Uterus (tissue), 4 donors: ENCODE data around the gene ACTR6. TPM values are rescaled to one million over a fixed set of nuclear protein-coding genes. Genes with fewer than 3 reads are reported as not detected.
"Not testable (repeated sequence)": the region's sequence is repeated elsewhere in the genome, so short reads cannot be mapped to it uniquely, and the experiment has no call there.

ENCODE experiments used
- DNase-seq, 2 donors: peaks; one replicate each; pipeline ENCODE4 v3.0.0-alpha.2; 2019 to 2020
- H3K27ac ChIP-seq, 2 donors: fragments of 200-600 bp; sonication (generic); 1 replicate in 1 of 2; 2 replicates in 1 of 2; pipeline ENCODE4 v1.5.1; 2016 to 2018
- H3K27me3 ChIP-seq, 2 donors: fragments of 200-600 bp; sonication (generic); one replicate each; pipeline ENCODE4 v1.5.1; 2018 to 2019; ENCODE audit warnings: control low read depth in 1 of 2
- H3K36me3 ChIP-seq, 2 donors: fragments of 200-600 bp; sonication (generic); one replicate each; pipeline ENCODE4 v1.5.1; 2019; ENCODE audit warnings: control low read depth in 1 of 2
- H3K4me1 ChIP-seq, 2 donors: fragments of 200-600 bp; sonication (generic); one replicate each; pipeline ENCODE4 v1.5.1; 2018 to 2019; ENCODE audit warnings: control low read depth in 1 of 2
- H3K4me3 ChIP-seq, 2 donors: fragments of 200-600 bp; sonication (generic); 1 replicate in 1 of 2; 2 replicates in 1 of 2; pipeline ENCODE4 v1.5.1; 2018 to 2019; ENCODE audit warnings: mild to moderate bottlenecking in 1 of 2
- H3K9me3 ChIP-seq, 2 donors: fragments of 200-600 bp; sonication (generic); one replicate each; pipeline ENCODE4 v1.5.1; 2019; ENCODE audit warnings: control low read depth in 1 of 2
- CTCF ChIP-seq, 4 experiments: fragments of 200-600 bp in 2 of 4; fragments of 450-650 bp in 2 of 4; sonication (generic) in 2 of 4; IDR thresholded peaks; one replicate each; pipeline ENCODE4 v1.5.1; 2016 to 2019; ENCODE audit warnings: antibody characterized with exemption in 4 of 4, mild to moderate bottlenecking in 2 of 4, moderate library complexity in 1 of 4
- POLR2A ChIP-seq, 2 donors: fragments of 450-650 bp; IDR thresholded peaks; one replicate each; pipeline ENCODE4 v1.6.1; 2016; ENCODE audit warnings: antibody characterized with exemption in 2 of 2, mild to moderate bottlenecking in 1 of 2, moderate library complexity in 1 of 2
- intact Hi-C: fragments of 100-400 bp; cut with DNase I; formaldehyde crosslinking; loops from one replicate; pipeline ENCODE4 v1.15.1; 2023; ENCODE audit warnings: low total_unique reads
- total RNA-seq, 4 donors: library from RNA; depleted of rRNA in 3 of 4; stranded (reverse); fragments of >200 nt in 3 of 4; gene quantifications; one replicate each; pipeline versions ENCODE4 v1.1.0 to v1.2.4, GENCODE V29; 2014 to 2023
- donor health status: DM: yes; HTN: yes; CAD: no.

ACTR6 gene
- total RNA-seq, 4 donors from 2014 or later: 13.8 to 131 (median 34.8) TPM

- TF ChIP-seq POLR2A (IDR thresholded peaks at IDR 0.05) (no peak), CTCF (IDR thresholded peaks at IDR 0.05) (no peak)
- Histone ChIP-seq H3K27me3 (no peaks in the 10 kb centered on the region), H3K36me3 (no peaks in the 10 kb centered on the region), H3K27ac (no peak overlapping the region), H3K4me3 (no peak overlapping the region), H3K9me3 (no peaks in the 10 kb centered on the region), H3K4me1 (no peaks in the 10 kb centered on the region)
- no peak for DNase-seq
- intact Hi-C loops: no loop called here
Observed at GRCh38 chr12:100170313-100170858, 30.2 kb upstream of the ACTR6 start.

- no peaks in the 10 kb centered on the region for H3K27me3 ChIP-seq
- no peak overlapping the region for H3K27ac ChIP-seq
- TF ChIP-seq POLR2A (IDR thresholded peaks at IDR 0.05) (no peak), CTCF (IDR thresholded peaks at IDR 0.05) (no peak)
- no peaks in the 10 kb centered on the region for H3K4me1 ChIP-seq
- DNase-seq: no peak
- no peak overlapping the region for H3K4me3 ChIP-seq
- H3K9me3 ChIP-seq: no peaks in the 10 kb centered on the region
- H3K36me3 ChIP-seq: no peaks in the 10 kb centered on the region
- intact Hi-C loops: no loop called here
Observed at GRCh38 chr12:100171248-100171647, 29.4 kb upstream of the ACTR6 start.

- H3K4me1 ChIP-seq: no peaks in the 10 kb centered on the region
- H3K27ac ChIP-seq: no peak overlapping the region
- intact Hi-C loops: no loop called here
- no peak overlapping the region for H3K4me3 ChIP-seq
- H3K9me3 ChIP-seq: no peaks in the 10 kb centered on the region
- no peaks in the 10 kb centered on the region for H3K36me3 ChIP-seq
- TF ChIP-seq CTCF (IDR thresholded peaks at IDR 0.05) (no peak), POLR2A (IDR thresholded peaks at IDR 0.05) (no peak)
- H3K27me3 ChIP-seq: no peaks in the 10 kb centered on the region
- no peak for DNase-seq
Observed at GRCh38 chr12:100173111-100173510, 27.5 kb upstream of the ACTR6 start.

GRCh38 chr12:100174495-100174894 lies 26.1 kb upstream of the ACTR6 start:
- Histone ChIP-seq H3K4me1 (no peaks in the 10 kb centered on the region), H3K36me3 (no peaks in the 10 kb centered on the region), H3K9me3 (no peaks in the 10 kb centered on the region), H3K4me3 (no peak overlapping the region), H3K27ac (no peak overlapping the region), H3K27me3 (no peaks in the 10 kb centered on the region)
- no peak for DNase-seq
- TF ChIP-seq POLR2A (IDR thresholded peaks at IDR 0.05) (no peak), CTCF (IDR thresholded peaks at IDR 0.05) (no peak)
- intact Hi-C loops: no loop called here

- DNase-seq, H3K9me3 ChIP-seq, H3K27me3 ChIP-seq, H3K27ac ChIP-seq, H3K36me3 ChIP-seq, H3K4me3 ChIP-seq, intact Hi-C loops, H3K4me1 ChIP-seq: not testable (repeated sequence)
Observed at GRCh38 chr12:100176493-100176892, 24.1 kb upstream of the ACTR6 start.

- H3K27me3 ChIP-seq: no peaks in the 10 kb centered on the region
- no peak for TF ChIP-seq POLR2A (IDR thresholded peaks at IDR 0.05)
- TF ChIP-seq CTCF (IDR thresholded peaks at IDR 0.05): no peak
- H3K4me1 ChIP-seq: no peaks in the 10 kb centered on the region
- no peaks in the 10 kb centered on the region for H3K36me3 ChIP-seq
- H3K27ac ChIP-seq: no peak overlapping the region
- DNase-seq: no peak
- no peak overlapping the region for H3K4me3 ChIP-seq
- H3K9me3 ChIP-seq: no peaks in the 10 kb centered on the region
- intact Hi-C loops: no loop called here
Observed at GRCh38 chr12:100179252-100179651, 21.4 kb upstream of the ACTR6 start.
